BLaER1 treated with 17β-estradiol and CSF1 and Interleukin-3, amounts not matched to agents 10 nM and 100 nM (cell line): Measurements from ENCODE around the gene ESR2.

ENCODE experiments used
- H3K27ac ChIP-seq, 11 experiments: shearing (Covaris generic); formaldehyde crosslinking; 2 replicates each; pipeline ENCODE4 v1.8.1; 2022
- H3K27me3 ChIP-seq, 11 experiments: shearing (Covaris generic); formaldehyde crosslinking; 2 replicates each; pipeline ENCODE4 v1.8.1; 2022
- H3K36me3 ChIP-seq, 11 experiments: shearing (Covaris generic); formaldehyde crosslinking; 2 replicates each; pipeline ENCODE4 v1.8.1; 2022
- H3K4me1 ChIP-seq, 10 experiments: shearing (Covaris generic); formaldehyde crosslinking; 2 replicates each; pipeline ENCODE4 v1.8.1; 2022
- H3K4me2 ChIP-seq, 11 experiments: shearing (Covaris generic); formaldehyde crosslinking; 2 replicates each; pipeline ENCODE4 v1.8.1; 2022
- H3K4me3 ChIP-seq, 10 experiments: shearing (Covaris generic); formaldehyde crosslinking; 2 replicates each; pipeline ENCODE4 v1.8.1; 2022
- H3K9ac ChIP-seq, 11 experiments: shearing (Covaris generic); formaldehyde crosslinking; 2 replicates each; pipeline ENCODE4 v1.8.1; 2022
- H3K9me3 ChIP-seq, 11 experiments: shearing (Covaris generic); formaldehyde crosslinking; replicated peaks in 1 of 11; 2 replicates each; pipeline ENCODE4 v1.8.1; 2022
- H4K20me1 ChIP-seq, 11 experiments: shearing (Covaris generic); formaldehyde crosslinking; 2 replicates each; pipeline ENCODE4 v1.8.1; 2022
- Cebpa-rat ChIP-seq, 11 experiments: shearing (Covaris generic); IDR thresholded peaks; 2 replicates each; pipeline ENCODE4 v1.8.1; 2022

The ESR2 gene

GRCh38 chr14:64246688-64247087 is 47.5 kb downstream of the ESR2 start:
- no peak overlapping the region for H3K4me2 ChIP-seq
- H3K27ac ChIP-seq: no peak overlapping the region
- no peaks in the 10 kb centered on the region for H3K4me1 ChIP-seq
- H3K36me3 ChIP-seq: no peaks in the 10 kb centered on the region
- H3K4me3 ChIP-seq: no peak overlapping the region
- H3K9ac ChIP-seq: no peak overlapping the region
- no peaks in the 10 kb centered on the region for H3K27me3 ChIP-seq
- peaks cover 0 to 6% (median 5%) of the 10 kb centered on the region in 11 experiments; a peak in 7 of 22 replicates for H3K9me3 ChIP-seq
- no peaks in the 10 kb centered on the region for H4K20me1 ChIP-seq
- no peak for TF ChIP-seq Cebpa-rat (IDR thresholded peaks at IDR 0.05)

GRCh38 chr14:64245491-64245890 is 48.7 kb downstream of the ESR2 start:
- no peak overlapping the region for H3K4me3 ChIP-seq
- no peaks in the 10 kb centered on the region for H3K27me3 ChIP-seq
- no peak for TF ChIP-seq Cebpa-rat (IDR thresholded peaks at IDR 0.05)
- no peak overlapping the region for H3K4me2 ChIP-seq
- H3K27ac ChIP-seq: no peak overlapping the region
- no peaks in the 10 kb centered on the region for H3K4me1 ChIP-seq
- H4K20me1 ChIP-seq: no peaks in the 10 kb centered on the region
- no peaks in the 10 kb centered on the region for H3K36me3 ChIP-seq
- H3K9ac ChIP-seq: no peak overlapping the region
- H3K9me3 ChIP-seq: peaks cover 0 to 6% (median 5%) of the 10 kb centered on the region in 11 experiments; a peak in 7 of 22 replicates

- TF ChIP-seq Cebpa-rat (IDR thresholded peaks at IDR 0.05): no peak
- peaks cover 0 to 6% (median 5%) of the 10 kb centered on the region in 11 experiments; a peak in 7 of 22 replicates for H3K9me3 ChIP-seq
- no peaks in the 10 kb centered on the region for H3K4me1 ChIP-seq
- no peak overlapping the region for H3K4me3 ChIP-seq
- H4K20me1 ChIP-seq: no peaks in the 10 kb centered on the region
- no peak overlapping the region for H3K9ac ChIP-seq
- H3K36me3 ChIP-seq: no peaks in the 10 kb centered on the region
- H3K4me2 ChIP-seq: no peak overlapping the region
- no peak overlapping the region for H3K27ac ChIP-seq
- no peaks in the 10 kb centered on the region for H3K27me3 ChIP-seq
These were observed 49.9 kb downstream of the ESR2 start for GRCh38 chr14:64244279-64244678.

- Histone ChIP-seq H3K9me3 (peaks cover 0 to 6% (median 5%) of the 10 kb centered on the region in 11 experiments; a peak in 7 of 22 replicates), H4K20me1 (peaks cover 0 to 7% (median 0%) of the 10 kb centered on the region in 11 experiments; a peak in 5 of 22 replicates), H3K4me2 (peak overlapping the region in 3 of 11 experiments; percentile 10 to 23 (median 13); a peak in 3 of 22 replicates), H3K4me1 (peaks cover 20 to 35% (median 25%) of the 10 kb centered on the region in 10 experiments), H3K4me3 (no peak overlapping the region), H3K36me3 (no peaks in the 10 kb centered on the region), H3K9ac (no peak overlapping the region), H3K27ac (no peak overlapping the region), H3K27me3 (peaks cover 0 to 20% (median 5%) of the 10 kb centered on the region in 11 experiments; a peak in 12 of 22 replicates)
- TF ChIP-seq Cebpa-rat (IDR thresholded peaks at IDR 0.05): no peak
These were observed 55.5 kb downstream of the ESR2 start for GRCh38 chr14:64238631-64239030.

- peaks cover 0 to 7% (median 0%) of the 10 kb centered on the region in 11 experiments; a peak in 6 of 22 replicates for H4K20me1 ChIP-seq
- no peak for TF ChIP-seq Cebpa-rat (IDR thresholded peaks at IDR 0.05)
- no peaks in the 10 kb centered on the region for H3K36me3 ChIP-seq
- H3K9ac ChIP-seq: no peak overlapping the region
- H3K4me3 ChIP-seq: no peak overlapping the region
- peak overlapping the region in 2 of 11 experiments; percentile 13 to 23; a peak in 2 of 22 replicates for H3K4me2 ChIP-seq
- peaks cover 23 to 38% (median 26%) of the 10 kb centered on the region in 10 experiments for H3K4me1 ChIP-seq
- H3K27me3 ChIP-seq: peaks cover 0 to 25% (median 6%) of the 10 kb centered on the region in 11 experiments; a peak in 12 of 22 replicates
- H3K9me3 ChIP-seq: peaks cover 0 to 6% (median 4%) of the 10 kb centered on the region in 11 experiments; a peak in 7 of 22 replicates
- no peak overlapping the region for H3K27ac ChIP-seq
These were observed 56.1 kb downstream of the ESR2 start for GRCh38 chr14:64238049-64238448.

GRCh38 chr14:64235652-64236640 is 58.2 kb downstream of the ESR2 start:
- Histone ChIP-seq H4K20me1 (peaks cover 0 to 15% (median 0%) of the 10 kb centered on the region in 11 experiments; a peak in 7 of 22 replicates), H3K9ac (peak overlapping the region in 1 of 11 experiments; percentile 36; a peak in 1 of 22 replicates), H3K36me3 (no peaks in the 10 kb centered on the region), H3K4me3 (no peak overlapping the region; a peak in 1 of 20 replicates), H3K27me3 (peaks cover 0 to 28% (median 6%) of the 10 kb centered on the region in 11 experiments; a peak in 12 of 22 replicates), H3K9me3 (no peaks in the 10 kb centered on the region), H3K4me2 (peak overlapping the region; percentile 34 to 92 (median 61)), H3K4me1 (peaks cover 44 to 59% (median 47%) of the 10 kb centered on the region in 10 experiments), H3K27ac (peak overlapping the region in 4 of 11 experiments; percentile 5 to 52 (median 24); a peak in 4 of 22 replicates)
- no peak for TF ChIP-seq Cebpa-rat (IDR thresholded peaks at IDR 0.05)

GRCh38 chr14:64234877-64235651 is 59.1 kb downstream of the ESR2 start:
- H3K4me2 ChIP-seq: peak overlapping the region; percentile 34 to 92 (median 61)
- H3K4me1 ChIP-seq: peaks cover 44 to 59% (median 48%) of the 10 kb centered on the region in 10 experiments
- peaks cover 0 to 15% (median 0%) of the 10 kb centered on the region in 11 experiments; a peak in 7 of 22 replicates for H4K20me1 ChIP-seq
- TF ChIP-seq Cebpa-rat (IDR thresholded peaks at IDR 0.05): no peak
- no peaks in the 10 kb centered on the region for H3K9me3 ChIP-seq
- H3K27ac ChIP-seq: peak overlapping the region in 3 of 11 experiments; percentile 18 to 52 (median 29); a peak in 4 of 22 replicates
- H3K27me3 ChIP-seq: peaks cover 0 to 28% (median 6%) of the 10 kb centered on the region in 11 experiments; a peak in 12 of 22 replicates
- H3K36me3 ChIP-seq: no peaks in the 10 kb centered on the region
- H3K9ac ChIP-seq: peak overlapping the region in 1 of 11 experiments; percentile 36; a peak in 1 of 22 replicates
- no peak overlapping the region; a peak in 1 of 20 replicates for H3K4me3 ChIP-seq

- H3K4me2 ChIP-seq: peak overlapping the region in 8 of 11 experiments; percentile 48 to 92 (median 72); a peak in 6 of 22 replicates
- no peak for TF ChIP-seq Cebpa-rat (IDR thresholded peaks at IDR 0.05)
- no peaks in the 10 kb centered on the region for H3K9me3 ChIP-seq
- H3K4me1 ChIP-seq: peaks cover 44 to 56% (median 48%) of the 10 kb centered on the region in 10 experiments
- no peak overlapping the region for H3K9ac ChIP-seq
- peaks cover 0 to 11% (median 6%) of the 10 kb centered on the region in 11 experiments; a peak in 10 of 22 replicates for H3K36me3 ChIP-seq
- peak overlapping the region in 1 of 11 experiments; percentile 32; a peak in 1 of 22 replicates for H3K27ac ChIP-seq
- H3K27me3 ChIP-seq: peaks cover 0 to 39% (median 7%) of the 10 kb centered on the region in 11 experiments; a peak in 12 of 22 replicates
- H3K4me3 ChIP-seq: no peak overlapping the region
- peaks cover 0 to 15% (median 0%) of the 10 kb centered on the region in 11 experiments; a peak in 7 of 22 replicates for H4K20me1 ChIP-seq
These were observed 60.5 kb downstream of the ESR2 start for GRCh38 chr14:64233531-64234190.
